RWPE1 (cell line): ENCODE data around the gene TRIM39.

ENCODE experiments used
- CTCF ChIA-PET: fragments of 350-600 bp; sonication (Branson Sonifier 250); formaldehyde crosslinking; extraction: SDS; loops from one replicate; lab custom pipeline; 2021; lab: Yijun Ruan, JAX
- POLR2A ChIA-PET: fragments of 400-600 bp; formaldehyde crosslinking; extraction: SDS; loops from one replicate; lab custom pipeline; 2020; ENCODE audit warnings: antibody characterized with exemption; ENCODE audit not compliant: low non-redundant PET; lab: Yijun Ruan, JAX
- DNase-seq: peaks from one replicate; pipeline ENCODE4 v3.0.0; 2012; ENCODE audit warnings: low spot score
- H3K27ac ChIP-seq: fragments of 450-650 bp; 2 replicates; pipeline ENCODE4 v1.5.1; 2017
- CTCF ChIP-seq: fragments of 450-650 bp; conservative IDR thresholded peaks from 2 replicates; pipeline ENCODE4 v1.5.1; 2017; ENCODE audit warnings: low read depth, mild to moderate bottlenecking

The TRIM39 gene

GRCh38 chr6:30348957-30349356, 22.2 kb downstream of the TRIM39 start:
- ChIA-PET CTCF (no interaction called here), POLR2A (no interaction called here)
- H3K27ac ChIP-seq: no peak overlapping the region
- no peak for TF ChIP-seq CTCF
- DNase-seq: no peak

GRCh38 chr6:30349421-30350177, 22.9 kb downstream of the TRIM39 start:
- ChIA-PET CTCF (no interaction called here), POLR2A (no interaction called here)
- DNase-seq: no peak
- TF ChIP-seq CTCF: no peak
- no peak overlapping the region for H3K27ac ChIP-seq

DNA sequence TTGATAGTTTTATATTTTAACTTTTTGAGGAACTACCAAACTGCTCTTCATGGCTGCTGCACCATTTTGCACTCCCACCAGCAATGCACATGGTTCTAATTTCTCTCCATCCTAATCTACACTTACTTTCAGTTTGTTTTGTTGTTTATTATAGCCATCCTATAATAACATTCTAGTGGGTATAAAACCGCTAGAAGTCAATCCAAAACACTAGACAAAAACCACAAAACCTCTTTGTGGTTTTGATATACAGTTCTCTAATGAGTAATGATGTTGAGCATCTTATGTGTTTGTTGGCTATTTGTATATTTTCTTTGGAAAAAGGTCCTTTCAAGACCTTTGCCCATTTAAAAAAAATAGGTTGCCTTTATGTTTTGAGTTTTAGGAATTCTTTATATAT, 23.8 kb downstream of the TRIM39 start:
- ChIA-PET CTCF (no interaction called here), POLR2A (no interaction called here)

DNA sequence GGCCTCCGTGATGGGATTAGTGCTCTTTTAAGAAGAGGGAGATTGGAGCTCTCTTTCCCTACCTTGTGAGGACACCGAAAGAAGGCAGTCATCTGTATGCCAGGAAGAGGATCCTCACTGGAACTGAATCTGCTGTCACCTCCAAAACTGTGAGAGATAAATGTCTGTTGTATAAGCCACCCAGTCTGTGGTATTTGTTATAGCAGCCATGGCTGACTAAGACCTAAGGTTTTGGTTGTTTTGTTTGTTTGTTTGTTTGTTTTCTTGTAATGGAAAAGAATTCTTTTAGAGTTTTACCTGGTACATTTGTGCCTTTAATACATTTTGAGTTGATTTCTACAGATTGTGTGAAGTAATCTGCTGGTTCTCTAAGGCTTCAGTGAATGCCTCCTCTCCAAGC, 25.8 kb downstream of the TRIM39 start:
- POLR2A ChIA-PET: no interaction called here

More for the DNA sequence above, 23.8 kb downstream of the TRIM39 start:
- no peak overlapping the region for H3K27ac ChIP-seq
- no peak for DNase-seq
- no peak for TF ChIP-seq CTCF

GRCh38 chr6:30355281-30355680, 28.6 kb downstream of the TRIM39 start:
- TF ChIP-seq CTCF: no peak
- POLR2A ChIA-PET: no interaction called here
- DNase-seq: no peak
- no peak overlapping the region for H3K27ac ChIP-seq
- CTCF ChIA-PET: interaction anchor here (0.5 to 1.5 kb wide), 2 partner anchors 45 to 96 kb away, joined by 3 to 5 read pairs; no protein-coding TSS in a partner anchor

More for the DNA sequence above, 25.8 kb downstream of the TRIM39 start:
- DNase-seq: no peak
- no peak for TF ChIP-seq CTCF
- CTCF ChIA-PET: interaction anchor here (0.6 kb wide), 1 partner anchor 204 kb away, joined by 3 read pairs; no protein-coding TSS in a partner anchor
- H3K27ac ChIP-seq: no peak overlapping the region

GRCh38 chr6:30356536-30356935, 29.8 kb downstream of the TRIM39 start:
- no peak for DNase-seq
- H3K27ac ChIP-seq: no peak overlapping the region
- ChIA-PET POLR2A (no interaction called here), CTCF (interaction anchor here (0.5 to 1.5 kb wide), 5 partner anchors 43 to 437 kb away, joined by 3 to 5 read pairs (median 3); no protein-coding TSS in a partner anchor)
- TF ChIP-seq CTCF: no peak
